GM19099 (cell line): Measurements from ENCODE around the gene MXD1.

ENCODE experiments used
- POLR2A ChIP-seq: IDR thresholded peaks from 3 replicates; pipeline ENCODE4 v1.6.1; 2011; ENCODE audit warnings: low read depth; ENCODE audit not compliant: insufficient read length; ENCODE audit errors: extremely low read depth

Gene MXD1

DNA sequence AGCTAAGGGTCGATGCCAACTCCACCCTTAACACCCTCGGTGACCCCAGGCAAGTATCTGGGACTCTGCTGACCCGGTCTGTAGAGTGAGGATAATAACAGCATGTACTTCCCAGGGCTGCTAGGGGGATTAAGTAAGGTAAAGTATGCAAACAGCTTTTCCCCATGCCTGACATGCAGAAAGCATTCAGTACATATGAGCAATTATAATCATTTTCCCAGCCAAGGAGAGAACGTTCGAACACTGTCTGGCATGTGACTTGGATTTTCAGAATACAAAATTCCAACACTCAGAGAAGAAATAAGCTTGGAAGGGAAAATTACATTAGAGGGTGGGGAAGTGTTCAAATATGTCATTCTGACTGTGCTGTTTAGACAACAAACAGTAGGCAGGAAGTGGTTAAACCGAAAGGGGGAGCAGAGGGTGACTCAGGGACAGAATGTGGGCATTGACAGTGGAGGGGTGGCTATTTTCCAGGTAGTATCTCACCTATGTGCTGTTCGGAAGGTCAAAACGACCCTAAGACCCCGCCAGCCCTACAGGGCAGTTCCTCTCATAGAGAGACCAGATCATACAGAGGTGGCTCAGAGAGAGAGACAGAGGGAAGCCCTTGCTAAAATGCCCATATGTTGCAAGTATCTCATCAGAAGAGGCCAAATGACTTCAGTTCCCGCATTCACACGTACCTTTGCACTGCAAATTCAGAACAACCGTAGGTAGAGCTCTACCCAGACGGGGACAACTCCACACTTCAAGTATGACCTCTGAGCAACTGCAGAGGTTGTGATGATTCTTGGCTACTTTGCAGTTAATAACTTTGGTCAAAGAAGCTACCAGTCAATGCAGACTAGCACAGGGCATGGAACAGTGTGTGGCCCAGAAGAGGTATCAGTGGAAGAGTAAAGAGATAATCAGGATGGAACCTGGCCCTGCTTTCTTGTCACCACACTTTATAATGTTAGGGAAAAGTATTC, 31.7 kb downstream of the MXD1 start:
- no peak for TF ChIP-seq POLR2A

DNA sequence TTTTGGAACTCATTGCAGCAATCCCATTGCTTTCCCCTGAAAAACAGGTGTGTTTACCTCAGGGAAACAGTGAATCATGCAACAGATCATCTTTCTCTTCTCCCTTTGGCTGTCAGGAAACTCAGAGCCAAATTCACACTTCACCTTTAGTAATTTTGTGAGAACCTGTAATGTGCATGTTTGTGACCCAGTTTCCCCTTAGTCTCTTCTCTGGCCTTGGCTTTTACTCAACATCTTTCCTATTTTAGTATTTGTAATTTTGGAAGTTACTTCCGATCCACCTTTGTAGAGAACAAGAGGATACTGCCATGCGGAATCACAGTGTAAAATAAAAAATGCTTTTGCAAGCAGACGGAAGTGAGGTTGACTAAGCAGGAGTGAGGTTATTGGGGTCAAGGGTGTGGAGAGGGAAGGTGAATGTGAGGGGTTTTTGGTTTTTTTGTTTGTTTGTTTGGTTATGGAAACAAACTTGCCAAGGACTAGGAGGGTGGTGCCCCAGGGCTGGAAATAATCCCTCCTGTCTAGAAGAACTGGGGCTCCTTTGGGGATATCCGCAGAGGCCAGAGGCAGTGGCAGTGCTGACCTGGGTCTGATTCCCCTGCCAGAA, 32.5 kb downstream of the MXD1 start:
- no peak for TF ChIP-seq POLR2A

DNA sequence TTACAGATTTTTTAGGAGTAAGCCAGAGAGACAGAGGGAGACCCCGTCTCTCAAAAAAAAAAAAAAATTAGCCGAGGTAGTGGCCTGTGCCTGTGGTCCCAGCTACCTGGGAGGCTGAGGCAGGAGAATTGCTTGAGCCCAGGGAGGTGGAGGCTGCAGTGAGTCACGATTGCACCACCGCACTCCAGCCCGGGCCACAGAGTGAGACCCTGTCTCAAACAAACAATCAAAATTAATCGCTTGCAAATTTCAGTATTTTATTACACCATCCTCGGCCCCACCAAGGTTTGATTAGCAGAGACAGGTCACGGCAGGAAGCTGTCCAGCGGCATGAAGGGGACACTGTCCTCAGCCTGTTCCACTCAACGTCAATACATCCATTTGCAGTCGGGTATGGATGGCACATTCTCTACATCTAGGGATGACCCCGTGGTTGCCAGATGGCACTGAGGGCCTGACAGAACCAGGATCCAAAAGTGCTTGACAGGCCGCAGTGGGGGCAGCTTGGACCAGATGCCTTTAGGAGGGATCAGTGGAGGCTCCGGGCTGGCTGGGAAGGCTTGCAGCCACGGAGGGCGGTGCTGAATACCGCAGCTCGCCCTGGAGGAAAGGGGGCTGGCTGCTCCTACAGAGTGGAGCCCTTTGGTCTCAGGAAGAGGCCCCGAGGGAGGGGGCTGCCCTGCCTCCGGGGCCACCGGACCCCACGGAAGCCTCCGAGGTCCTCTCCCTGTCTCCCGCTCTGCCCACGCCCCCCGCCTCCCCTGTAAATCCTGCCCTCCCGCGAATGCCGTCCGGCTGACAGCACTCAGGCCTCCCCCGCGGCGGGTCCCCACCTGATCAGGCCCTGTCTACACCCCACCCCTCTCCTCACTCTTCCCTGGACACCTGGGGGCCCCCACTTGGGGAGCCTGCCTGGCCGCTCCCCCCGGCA, 33.4 kb downstream of the MXD1 start:
- TF ChIP-seq POLR2A = no peak

DNA sequence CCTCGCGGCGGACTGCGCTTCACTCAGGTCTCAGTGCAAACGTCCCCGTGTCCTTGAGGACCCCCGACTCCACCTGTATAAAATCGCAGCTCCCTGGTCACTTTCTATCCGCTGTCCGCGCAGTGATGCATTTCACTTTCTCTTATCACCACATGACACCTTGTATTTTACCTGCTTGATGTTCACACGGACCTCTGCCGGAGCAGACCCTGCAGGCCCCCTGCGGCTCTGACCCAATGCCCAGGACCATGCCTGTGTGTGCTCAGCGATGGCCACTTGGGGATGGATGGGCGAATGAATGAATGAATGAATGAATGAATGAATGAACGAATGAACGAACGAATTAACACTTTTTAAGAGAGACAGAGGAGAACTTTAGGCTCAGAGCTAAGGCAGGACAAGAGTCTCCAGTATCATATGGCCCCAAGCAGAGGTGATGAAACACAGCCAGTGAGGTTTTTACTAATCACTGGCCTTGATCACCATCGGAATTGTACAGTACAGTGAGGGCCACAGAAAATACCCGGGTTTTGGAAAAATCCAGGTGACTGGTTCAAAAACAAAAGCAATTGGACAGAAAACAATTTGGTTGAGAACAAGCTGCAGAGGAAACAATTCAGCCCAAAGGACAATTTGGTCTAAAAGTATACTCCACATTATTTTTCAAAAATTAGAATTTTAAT, 34.2 kb downstream of the MXD1 start:
- no peak for TF ChIP-seq POLR2A

DNA sequence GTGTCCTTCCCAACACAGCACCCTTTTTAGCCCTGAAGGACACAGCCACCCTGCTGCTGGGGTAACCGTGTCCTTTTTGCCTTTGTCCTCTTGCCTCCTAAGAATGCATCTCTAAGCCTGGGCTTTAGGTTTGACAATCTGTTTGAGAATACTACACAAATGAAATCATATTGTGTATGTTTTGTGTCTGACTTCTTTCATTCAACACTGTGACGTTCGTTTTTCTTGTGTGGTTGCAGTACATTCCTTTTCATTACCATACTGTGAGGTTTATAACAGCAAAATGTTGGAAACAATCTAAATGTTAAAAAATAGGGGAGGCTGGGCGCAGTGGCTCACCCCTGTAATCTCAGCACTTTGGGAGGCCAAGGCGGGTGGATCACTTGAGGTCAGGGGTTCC, 35.3 kb downstream of the MXD1 start:
- no peak for TF ChIP-seq POLR2A

DNA sequence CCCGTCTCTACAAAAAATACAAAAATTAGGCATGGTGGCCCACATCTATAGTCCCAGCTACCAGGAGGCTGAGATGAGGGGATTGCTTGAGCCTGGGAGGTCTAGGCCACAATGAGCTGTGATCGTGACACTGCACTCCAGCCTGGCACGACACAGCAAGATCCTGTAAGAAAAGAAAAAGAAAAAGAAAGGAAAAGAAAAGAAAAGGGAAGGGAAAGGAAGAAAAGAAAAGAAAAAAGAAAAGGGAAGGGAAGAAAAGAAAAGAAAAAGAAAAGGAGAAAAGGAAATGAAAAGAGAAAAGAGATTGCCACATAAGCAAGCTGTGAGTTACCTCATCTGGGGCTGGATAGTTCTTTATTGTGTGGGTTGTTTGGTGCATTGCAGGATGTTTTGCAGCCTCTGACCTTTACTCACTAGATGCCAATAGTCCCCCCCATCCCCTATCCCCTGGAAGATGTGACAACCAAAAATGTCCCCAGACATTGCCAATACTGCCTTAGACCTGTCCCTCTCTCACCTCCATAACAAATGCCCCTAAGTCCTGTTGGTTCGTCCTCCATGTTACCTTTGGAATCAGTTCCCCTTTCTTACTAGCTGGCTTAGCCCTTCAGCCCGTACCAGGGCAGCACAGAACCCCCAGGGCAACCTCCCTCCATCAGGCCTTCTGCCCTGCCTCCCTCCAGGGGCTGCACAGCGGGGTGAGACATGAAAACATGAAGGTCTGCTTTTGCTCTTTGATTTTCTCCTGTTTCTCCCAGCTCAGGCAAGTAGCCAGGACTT, 37.6 kb downstream of the MXD1 start:
- TF ChIP-seq POLR2A = no peak

DNA sequence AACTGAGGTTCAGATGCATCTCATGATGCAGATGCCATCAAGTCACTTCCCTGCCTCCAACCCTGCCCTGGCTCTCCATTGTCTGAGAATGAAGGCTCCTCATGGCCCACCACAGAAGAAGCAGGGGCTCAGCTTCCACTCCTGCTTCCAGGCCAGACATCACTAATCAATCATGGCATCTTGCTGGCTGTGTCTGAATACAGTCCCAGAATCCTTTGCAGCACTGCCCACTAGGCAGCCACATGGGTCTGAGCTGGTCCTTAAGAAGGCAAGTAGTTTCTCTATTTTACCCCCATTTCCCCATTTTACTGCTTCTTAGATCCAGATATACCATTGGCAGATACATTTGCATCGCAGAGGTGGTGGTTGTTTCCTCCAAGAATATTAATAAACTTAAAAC, 39.2 kb downstream of the MXD1 start:
- no peak for TF ChIP-seq POLR2A

DNA sequence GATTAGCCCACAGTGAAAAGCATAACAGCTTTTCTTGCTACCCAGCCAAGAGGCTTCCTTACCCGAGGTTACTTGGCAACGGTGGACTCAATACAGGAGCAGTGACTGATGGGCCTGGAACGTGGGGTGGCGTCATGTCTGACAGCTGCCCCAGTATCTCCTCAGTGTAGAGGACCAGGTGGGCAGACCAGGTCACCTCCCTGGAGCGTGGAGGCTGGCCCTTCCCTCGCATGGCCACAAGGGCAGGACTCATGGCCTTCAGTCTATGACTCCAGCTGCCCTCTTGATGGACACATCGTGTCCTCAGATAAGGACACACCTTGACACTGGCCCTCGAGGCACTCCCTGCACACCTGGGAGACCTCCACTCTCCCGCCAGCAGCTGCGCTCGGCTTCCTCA, 40.1 kb downstream of the MXD1 start:
- TF ChIP-seq POLR2A = no peak

DNA sequence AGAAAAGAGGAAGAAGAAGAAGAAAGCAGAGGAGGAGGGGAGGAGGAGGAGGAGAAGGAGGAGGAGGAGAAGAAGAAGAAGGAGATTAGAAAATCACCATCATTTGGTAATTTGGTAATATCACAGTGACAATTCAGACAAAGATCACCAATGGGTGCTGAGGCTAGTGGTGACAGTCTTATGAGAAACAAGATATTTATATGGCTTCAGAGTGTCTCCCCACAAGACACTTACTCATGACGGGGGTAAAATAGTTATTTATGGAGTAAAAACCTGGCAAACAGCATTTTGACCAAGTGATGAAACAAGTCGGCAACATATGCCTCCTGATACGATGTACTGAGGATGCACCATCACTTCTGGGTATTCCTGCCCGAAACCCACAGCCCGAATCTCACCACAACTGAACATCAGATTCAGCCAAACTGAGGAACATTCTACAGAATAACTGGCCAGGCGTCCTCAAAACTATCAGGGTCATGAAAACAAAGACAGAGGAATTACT, 41.6 kb downstream of the MXD1 start:
- no peak for TF ChIP-seq POLR2A

DNA sequence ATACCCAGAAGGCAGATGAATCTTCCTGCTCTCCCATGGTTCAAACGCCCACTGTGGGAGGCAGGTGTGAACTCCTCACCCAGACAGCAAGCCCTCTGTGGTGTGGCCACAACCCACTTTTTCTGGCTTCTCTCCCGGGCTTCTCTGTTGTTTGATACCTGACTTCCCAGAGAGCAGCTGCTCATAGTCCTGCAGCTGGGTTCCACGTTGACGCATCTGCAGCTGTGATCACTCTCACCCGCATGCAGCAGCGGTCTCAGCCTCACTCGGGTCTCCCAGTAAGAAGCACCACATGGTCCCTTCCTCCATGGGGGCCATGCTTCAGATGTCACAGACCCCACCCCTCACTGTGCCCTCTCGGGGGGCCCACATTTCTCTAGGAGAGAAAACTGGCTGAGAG, 43.1 kb downstream of the MXD1 start:
- TF ChIP-seq POLR2A = no peak

DNA sequence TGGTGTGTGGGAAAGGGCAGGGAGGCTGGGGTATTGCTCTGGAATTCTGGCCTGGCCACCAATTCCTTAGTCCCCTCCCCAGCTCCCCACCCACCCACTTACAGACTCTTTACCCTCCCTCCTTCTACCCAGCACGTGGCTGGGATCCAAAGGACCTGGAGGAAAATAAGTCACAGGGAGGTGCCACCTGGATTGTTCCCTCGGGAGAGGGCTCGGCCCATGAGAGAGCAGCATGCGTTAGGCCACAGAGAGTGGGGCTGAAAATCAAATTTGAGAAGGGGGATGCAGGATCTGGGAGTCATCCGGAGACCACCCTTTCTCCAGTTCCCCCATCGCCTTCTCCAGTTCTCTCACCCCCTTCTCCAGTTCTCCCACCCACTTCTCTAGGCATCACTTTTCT, 43.6 kb downstream of the MXD1 start:
- TF ChIP-seq POLR2A = no peak

DNA sequence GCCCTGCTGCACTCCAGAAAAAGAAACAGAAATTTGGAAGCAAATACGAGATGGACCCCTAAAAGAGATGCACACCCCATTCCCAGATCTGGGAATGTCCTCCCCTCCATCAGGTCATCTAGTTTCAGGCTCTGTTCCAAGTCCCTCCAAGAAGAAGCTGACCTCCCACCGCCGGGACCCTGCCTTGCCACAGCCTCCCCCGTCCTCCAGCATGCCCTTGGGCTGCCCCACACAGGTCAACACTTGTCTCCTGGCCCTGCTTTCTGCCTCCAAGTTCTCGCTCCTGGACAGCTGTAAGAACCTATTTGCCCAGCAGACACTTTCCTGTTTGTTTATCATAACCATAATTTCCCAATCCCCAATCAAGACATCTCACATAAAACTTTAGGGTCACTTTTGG, 44.5 kb downstream of the MXD1 start:
- TF ChIP-seq POLR2A = no peak

DNA sequence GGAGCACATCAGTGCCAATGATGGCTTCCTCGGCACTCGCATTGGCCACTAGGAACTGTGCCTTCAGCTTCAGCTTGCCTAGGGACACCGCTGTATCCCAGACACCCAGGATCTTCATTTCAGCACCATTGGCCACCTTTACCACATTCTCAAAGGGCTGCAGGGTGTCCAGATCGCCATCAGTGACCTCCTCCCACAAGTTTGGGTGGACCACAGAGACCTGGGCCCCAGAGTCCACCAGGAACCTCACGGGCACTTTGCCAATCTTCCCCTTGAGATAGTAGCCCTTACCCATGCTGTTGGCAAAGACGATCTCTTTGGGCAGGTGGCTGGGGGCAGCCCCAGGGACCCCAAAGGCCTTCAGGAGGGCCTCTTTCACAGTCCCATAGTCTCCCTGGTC, 45.9 kb downstream of the MXD1 start:
- no peak for TF ChIP-seq POLR2A

DNA sequence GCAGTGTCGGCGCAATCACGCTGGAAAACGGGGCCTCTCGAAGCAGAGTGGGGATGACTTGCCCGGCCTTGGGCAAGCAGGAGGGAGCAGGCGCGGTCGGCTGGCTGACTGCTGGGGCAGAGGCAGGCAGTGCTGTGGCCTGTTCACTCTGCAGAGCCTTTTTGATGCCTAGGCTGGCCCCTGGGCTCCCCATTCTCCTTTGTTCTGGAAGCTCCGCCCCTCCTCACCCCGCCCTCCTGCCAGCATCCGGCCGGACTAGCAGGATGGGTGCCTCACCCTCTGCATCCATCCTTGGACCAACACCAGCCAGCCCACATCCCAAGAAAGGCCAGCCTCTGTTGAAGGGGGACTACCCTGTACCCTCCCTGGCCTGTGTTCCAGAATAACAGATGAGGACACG, 46.6 kb downstream of the MXD1 start, which contains the start of gene ASPRV1:
TSS of gene ASPRV1 (minus strand) at position 136 of the 400 bp plus-strand sequence. CDS start 195 bp downstream, outside the sequence.
- no peak for TF ChIP-seq POLR2A
